Measurements from ENCODE around the gene TBC1D4.

GRCh38 chr13:75430436-75431209 lies 51.3 kb downstream of the TBC1D4 start:
- TF ChIP-seq USF2 (IDR thresholded peaks at IDR 0.05; ENCODE audit: borderline replicate concordance, low read depth, low read length) (no peak), RFX5 (IDR thresholded peaks at IDR 0.05; ENCODE audit: low read length) (no peak), GABPA (IDR thresholded peaks at IDR 0.05; ENCODE audit: low read depth) (no peak), FOXM1 (IDR thresholded peaks at IDR 0.05; ENCODE audit: low read depth) (no peak), TAF1 (IDR thresholded peaks at IDR 0.05; ENCODE audit: borderline replicate concordance, low read depth, low read length) (no peak), RAD21 (IDR thresholded peaks at IDR 0.05; ENCODE audit: low read length) (no peak), POLR2AphosphoS5 (IDR thresholded peaks at IDR 0.05; ENCODE audit: low read depth, low read length) (no peak), MXI1 (IDR thresholded peaks at IDR 0.05; ENCODE audit: low read depth, low read length) (no peak)
- TF ChIP-seq, protein P1, sequence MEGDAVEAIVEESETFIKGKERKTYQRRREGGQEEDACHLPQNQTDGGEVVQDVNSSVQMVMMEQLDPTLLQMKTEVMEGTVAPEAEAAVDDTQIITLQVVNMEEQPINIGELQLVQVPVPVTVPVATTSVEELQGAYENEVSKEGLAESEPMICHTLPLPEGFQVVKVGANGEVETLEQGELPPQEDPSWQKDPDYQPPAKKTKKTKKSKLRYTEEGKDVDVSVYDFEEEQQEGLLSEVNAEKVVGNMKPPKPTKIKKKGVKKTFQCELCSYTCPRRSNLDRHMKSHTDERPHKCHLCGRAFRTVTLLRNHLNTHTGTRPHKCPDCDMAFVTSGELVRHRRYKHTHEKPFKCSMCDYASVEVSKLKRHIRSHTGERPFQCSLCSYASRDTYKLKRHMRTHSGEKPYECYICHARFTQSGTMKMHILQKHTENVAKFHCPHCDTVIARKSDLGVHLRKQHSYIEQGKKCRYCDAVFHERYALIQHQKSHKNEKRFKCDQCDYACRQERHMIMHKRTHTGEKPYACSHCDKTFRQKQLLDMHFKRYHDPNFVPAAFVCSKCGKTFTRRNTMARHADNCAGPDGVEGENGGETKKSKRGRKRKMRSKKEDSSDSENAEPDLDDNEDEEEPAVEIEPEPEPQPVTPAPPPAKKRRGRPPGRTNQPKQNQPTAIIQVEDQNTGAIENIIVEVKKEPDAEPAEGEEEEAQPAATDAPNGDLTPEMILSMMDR (IDR thresholded peaks at IDR 0.05): no peak

All from SK-N-SH (cell line).